Spinal cord (tissue), 10 donors: ENCODE data around the gene PPP1R2C. TPM values are rescaled to one million over a fixed set of nuclear protein-coding genes. Genes with fewer than 3 reads are reported as not detected.

Experiments used
- DNase-seq, 6 donors: peaks; one replicate each; pipeline versions ENCODE4 v3.0.0 to v3.0.0-alpha.2; 2013 to 2015; ENCODE audit warnings: low spot score in 6 of 6, low read depth in 4 of 6
- H3K27ac ChIP-seq: one replicate; pipeline ENCODE4 v1.5.1; 2013; ENCODE audit warnings: low read depth, low read length, control low read depth
- H3K27me3 ChIP-seq: one replicate; pipeline ENCODE4 v1.6.1; 2013; ENCODE audit warnings: low read length; ENCODE audit not compliant: control insufficient read depth, insufficient read depth
- H3K36me3 ChIP-seq: one replicate; pipeline ENCODE4 v1.6.1; 2013; ENCODE audit warnings: low read length; ENCODE audit not compliant: control insufficient read depth, insufficient read depth
- H3K4me1 ChIP-seq: one replicate; pipeline ENCODE4 v1.6.1; 2013; ENCODE audit warnings: low read length; ENCODE audit not compliant: control insufficient read depth, insufficient read depth
- H3K4me3 ChIP-seq: one replicate; pipeline ENCODE4 v1.5.1; 2013; ENCODE audit warnings: low read depth, low read length, control low read depth
- H3K9me3 ChIP-seq: one replicate; pipeline ENCODE4 v1.6.1; 2013; ENCODE audit warnings: low read length; ENCODE audit not compliant: control insufficient read depth, insufficient read depth
- WGBS: methylation state at CpG from one replicate; pipeline ENCODE4 v1.1.5; 2013; ENCODE audit warnings: missing lambda C conversion rate; ENCODE audit not compliant: insufficient coverage; 5-methylcytosine and 5-hydroxymethylcytosine counted together
- polyA plus RNA-seq, 2 donors: library from polyadenylated mRNA; unstranded; fragments of 120-200 nt; gene quantifications; one replicate each; pipeline ENCODE4 v1.2.1, GENCODE V29; 2013; ENCODE audit not compliant: insufficient read length in 2 of 2
- total RNA-seq, 2 donors: library from RNA; depleted of rRNA in 1 of 2; stranded (reverse); fragments of 120-200 nt in 1 of 2; fragments of >200 nt in 1 of 2; gene quantifications; one replicate each; pipeline versions ENCODE4 v1.2.3 to v1.2.4, GENCODE V29; 2013 to 2014
- donor health status: healthy.

Gene PPP1R2C
- total and polyA plus RNA-seq, 4 donors = not detected

- Histone ChIP-seq H3K4me3 (no peak overlapping the region), H3K4me1 (no peaks in the 10 kb centered on the region), H3K27ac (no peak overlapping the region), H3K9me3 (no peaks in the 10 kb centered on the region), H3K36me3 (no peaks in the 10 kb centered on the region), H3K27me3 (no peaks in the 10 kb centered on the region)
- DNase-seq = peak in 1 of 6 donors; percentile 24
- WGBS = 38% methylated on average over 1 of the region's 3 CpGs
Observed at GRCh38 chrX:42732506-42732905, 45.5 kb downstream of the PPP1R2C start.
